Measurements from ENCODE around the gene KCND1.

DNA sequence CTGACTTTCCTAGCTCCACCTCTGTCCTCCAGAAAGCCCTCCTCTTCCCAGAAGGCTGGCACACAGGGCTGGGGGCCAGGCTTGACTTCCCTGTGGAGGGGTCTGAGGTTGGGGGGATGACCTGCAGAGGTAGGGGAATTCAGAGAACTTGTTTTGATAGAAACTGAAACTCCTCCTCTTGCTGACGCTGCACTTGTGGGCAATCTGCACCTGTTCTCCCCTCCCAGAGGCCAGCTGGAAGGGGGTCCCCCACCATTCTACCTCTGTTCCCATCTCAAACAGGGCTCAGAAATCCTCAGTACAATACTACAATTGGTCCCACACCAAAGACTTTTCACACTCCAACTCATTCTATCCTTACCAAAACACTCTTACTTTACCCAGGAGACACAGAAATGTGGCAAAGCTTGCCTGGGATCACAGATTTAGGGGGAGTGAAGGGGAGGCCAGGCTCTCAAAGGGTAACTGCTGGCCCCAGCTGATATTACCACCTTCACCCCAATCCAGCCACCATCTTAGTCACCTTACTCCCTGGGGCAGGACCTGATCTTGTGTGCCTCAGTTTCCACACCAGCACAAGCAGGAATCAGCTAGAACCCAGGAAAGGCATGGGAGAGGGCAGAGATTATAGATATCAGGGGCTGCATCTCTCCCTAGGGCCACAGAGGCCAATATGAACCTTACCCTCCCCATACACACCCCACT is 32.8 kb downstream of the KCND1 start:
- TF ChIP-seq POLR2A (IDR thresholded peaks at IDR 0.05; ENCODE audit: low read length) = no peak
- no peak for TF ChIP-seq GATA1 (IDR thresholded peaks at IDR 0.05; ENCODE audit: low read depth, low read length)
